SU-DHL-6 (cell line): ENCODE data around the gene HHEX.
A peak's percentile ranks its signal among the peaks of the same experiment; 100 is the strongest.

ENCODE experiments used
- H2AFZ ChIP-seq: fragments of 200-600 bp; sonication (generic); 2 replicates; pipeline ENCODE4 v1.6.1; 2014; ENCODE audit warnings: low read depth, mild to moderate bottlenecking, moderate library complexity, mixed read lengths, antibody characterized with exemption, low read length; ENCODE audit not compliant: severe bottlenecking
- H3F3A ChIP-seq: fragments of 200-600 bp; shearing (Covaris generic); 2 replicates; pipeline ENCODE4 v1.6.0; 2016; ENCODE audit warnings: antibody characterized with exemption, mild to moderate bottlenecking; ENCODE audit not compliant: insufficient read depth
- H3K27ac ChIP-seq: fragments of 200-600 bp; sonication (generic); 2 replicates; pipeline ENCODE4 v1.5.1; 2016; ENCODE audit warnings: low read depth, mild to moderate bottlenecking, low read length, moderate library complexity, mixed read lengths
- H3K27me3 ChIP-seq: fragments of 200-600 bp; sonication (generic), shearing (Covaris generic); 2 replicates; pipeline ENCODE4 v1.6.0; 2014; ENCODE audit warnings: mild to moderate bottlenecking, low read length
- H3K36me3 ChIP-seq: fragments of 200-600 bp; sonication (generic); 2 replicates; pipeline ENCODE4 v1.6.1; 2014; ENCODE audit warnings: mild to moderate bottlenecking, low read length, mixed read lengths
- H3K4me2 ChIP-seq: fragments of 300-600, 200-600 bp; shearing (Covaris generic), sonication (generic); 2 replicates; pipeline ENCODE4 v1.6.0; 2014; ENCODE audit warnings: low read length, low read depth, mild to moderate bottlenecking; ENCODE audit not compliant: poor library complexity, severe bottlenecking
- H3K4me3 ChIP-seq: fragments of 200-600 bp; sonication (generic); 2 replicates; pipeline ENCODE4 v1.5.1; 2014; ENCODE audit warnings: antibody characterized with exemption, low read length, mild to moderate bottlenecking, mixed read lengths; ENCODE audit not compliant: insufficient read depth, poor library complexity, severe bottlenecking
- H3K79me2 ChIP-seq: fragments of 200-600 bp; sonication (generic); 2 replicates; pipeline ENCODE4 v1.6.1; 2014; ENCODE audit warnings: mild to moderate bottlenecking, low read length, moderate library complexity; ENCODE audit not compliant: insufficient read depth
- H3K9ac ChIP-seq: fragments of 200-600 bp; sonication (generic); 2 replicates; pipeline ENCODE4 v1.7.0; 2014; ENCODE audit warnings: mild to moderate bottlenecking, low read length
- H3K9me2 ChIP-seq: fragments of 200-600 bp; sonication (generic); replicated peaks from 2 replicates; pipeline ENCODE4 v1.6.1; 2014; ENCODE audit warnings: low read length; ENCODE audit not compliant: insufficient read depth
- H3K9me3 ChIP-seq: fragments of 200-600 bp; sonication (generic); 2 replicates; pipeline ENCODE4 v1.6.1; 2014; ENCODE audit warnings: low read length, mixed read lengths; ENCODE audit not compliant: insufficient read depth
- H4K20me1 ChIP-seq: fragments of 200-600 bp; sonication (generic); 2 replicates; pipeline ENCODE4 v1.6.1; 2014; ENCODE audit warnings: low read depth, mild to moderate bottlenecking, antibody characterized with exemption, low read length, moderate library complexity, mixed read lengths
- EZH2phosphoT487 ChIP-seq: fragments of 200-600 bp; sonication (generic), shearing (Covaris generic); conservative IDR thresholded peaks from 2 replicates; pipeline ENCODE4 v1.6.1; 2018; ENCODE audit warnings: mild to moderate bottlenecking, antibody characterized with exemption, low read length, moderate library complexity, mixed read lengths
- TF ChIP-seq, protein P1 (sequence below): fragments of 200-600 bp; sonication (generic); IDR thresholded peaks from one replicate; pipeline ENCODE4 v1.5.1; 2017; ENCODE audit warnings: antibody characterized with exemption, mild to moderate bottlenecking, low read length, moderate library complexity; ENCODE audit not compliant: insufficient read depth, poor library complexity, severe bottlenecking

Gene HHEX

GRCh38 chr10:92696606-92697383 lies 7.0 kb downstream of the HHEX start:
- H4K20me1 ChIP-seq, result no peaks in the 10 kb centered on the region
- no peak overlapping the region for H3K9ac ChIP-seq
- H3K27me3 ChIP-seq, result no peaks in the 10 kb centered on the region
- no peak overlapping the region for H2AFZ ChIP-seq
- H3K27ac ChIP-seq, result no peak overlapping the region
- H3K9me2 ChIP-seq, result no peaks in the 10 kb centered on the region
- no peak overlapping the region for H3K4me2 ChIP-seq
- TF ChIP-seq EZH2phosphoT487, result no peak
- TF ChIP-seq, protein P1, sequence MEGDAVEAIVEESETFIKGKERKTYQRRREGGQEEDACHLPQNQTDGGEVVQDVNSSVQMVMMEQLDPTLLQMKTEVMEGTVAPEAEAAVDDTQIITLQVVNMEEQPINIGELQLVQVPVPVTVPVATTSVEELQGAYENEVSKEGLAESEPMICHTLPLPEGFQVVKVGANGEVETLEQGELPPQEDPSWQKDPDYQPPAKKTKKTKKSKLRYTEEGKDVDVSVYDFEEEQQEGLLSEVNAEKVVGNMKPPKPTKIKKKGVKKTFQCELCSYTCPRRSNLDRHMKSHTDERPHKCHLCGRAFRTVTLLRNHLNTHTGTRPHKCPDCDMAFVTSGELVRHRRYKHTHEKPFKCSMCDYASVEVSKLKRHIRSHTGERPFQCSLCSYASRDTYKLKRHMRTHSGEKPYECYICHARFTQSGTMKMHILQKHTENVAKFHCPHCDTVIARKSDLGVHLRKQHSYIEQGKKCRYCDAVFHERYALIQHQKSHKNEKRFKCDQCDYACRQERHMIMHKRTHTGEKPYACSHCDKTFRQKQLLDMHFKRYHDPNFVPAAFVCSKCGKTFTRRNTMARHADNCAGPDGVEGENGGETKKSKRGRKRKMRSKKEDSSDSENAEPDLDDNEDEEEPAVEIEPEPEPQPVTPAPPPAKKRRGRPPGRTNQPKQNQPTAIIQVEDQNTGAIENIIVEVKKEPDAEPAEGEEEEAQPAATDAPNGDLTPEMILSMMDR, result no peak
- peaks cover 36% of the 10 kb centered on the region for H3F3A ChIP-seq
- peaks cover 15% of the 10 kb centered on the region for H3K36me3 ChIP-seq
- no peaks in the 10 kb centered on the region for H3K9me3 ChIP-seq
- H3K79me2 ChIP-seq, result no peaks in the 10 kb centered on the region
- no peak overlapping the region for H3K4me3 ChIP-seq

DNA sequence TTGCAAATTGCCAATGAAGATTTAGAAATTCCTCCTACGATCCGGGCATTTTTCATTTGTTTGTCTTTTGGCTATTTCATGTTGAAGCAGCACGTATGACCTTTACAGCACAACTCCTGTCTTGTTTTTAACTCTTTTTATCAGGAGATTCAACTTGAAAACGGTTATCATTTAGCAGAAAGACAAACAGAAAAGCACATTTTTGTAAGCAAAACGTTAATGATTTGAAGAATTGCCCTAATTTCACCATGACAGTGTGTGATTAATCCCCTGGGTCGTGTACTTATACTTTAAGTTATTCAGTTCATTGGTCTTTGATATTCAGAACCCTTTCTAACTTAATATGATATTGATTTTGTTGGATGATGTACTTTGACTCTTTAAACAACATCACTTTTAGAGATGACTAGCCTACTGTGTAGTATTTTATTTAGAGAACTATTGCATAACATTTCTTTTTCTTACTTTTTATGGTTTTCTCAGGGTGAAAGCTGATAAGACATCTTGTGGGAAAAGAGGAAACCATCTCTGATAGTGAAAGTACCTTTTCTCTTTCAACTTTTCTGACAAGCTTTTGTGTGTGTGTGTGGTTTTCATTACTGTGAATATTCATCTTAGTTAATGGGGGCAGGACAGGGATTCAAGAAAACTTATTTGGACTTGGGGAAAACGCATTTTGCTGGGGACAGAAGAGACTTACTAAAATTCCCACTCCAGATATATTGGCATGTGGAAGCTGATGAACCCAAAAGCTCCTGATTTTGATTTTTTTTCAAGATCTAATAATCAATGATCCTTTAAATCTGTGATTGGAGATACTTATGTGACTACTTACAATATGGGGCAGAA lies 8.1 kb downstream of the HHEX start:
- Histone ChIP-seq H3K36me3 (peaks cover 11% of the 10 kb centered on the region), H2AFZ (no peak overlapping the region), H3K27me3 (no peaks in the 10 kb centered on the region), H4K20me1 (no peaks in the 10 kb centered on the region), H3K9me3 (no peaks in the 10 kb centered on the region), H3K4me2 (no peak overlapping the region), H3F3A (peaks cover 31% of the 10 kb centered on the region), H3K27ac (no peak overlapping the region), H3K4me3 (no peak overlapping the region), H3K79me2 (no peaks in the 10 kb centered on the region), H3K9me2 (no peaks in the 10 kb centered on the region), H3K9ac (no peak overlapping the region)
- TF ChIP-seq, protein P1, result no peak
- no peak for TF ChIP-seq EZH2phosphoT487

GRCh38 chr10:92699193-92699517 lies 9.4 kb downstream of the HHEX start:
- H3K4me2 ChIP-seq, result peak overlapping the region; percentile 62
- no peaks in the 10 kb centered on the region for H4K20me1 ChIP-seq
- H3K27ac ChIP-seq, result no peak overlapping the region
- peaks cover 21% of the 10 kb centered on the region for H3F3A ChIP-seq
- peak overlapping the region; percentile 97 for H2AFZ ChIP-seq
- TF ChIP-seq EZH2phosphoT487, result 0 out of 2 replicates have a peak, but pooled peaks have one; percentile 60
- TF ChIP-seq, protein P1, result no peak
- no peaks in the 10 kb centered on the region for H3K9me2 ChIP-seq
- H3K79me2 ChIP-seq, result no peaks in the 10 kb centered on the region
- H3K4me3 ChIP-seq, result peak overlapping the region; percentile 45
- H3K27me3 ChIP-seq, result no peaks in the 10 kb centered on the region
- H3K9me3 ChIP-seq, result no peaks in the 10 kb centered on the region
- peak overlapping the region; percentile 45 for H3K9ac ChIP-seq
- peaks cover 2% of the 10 kb centered on the region; the same call in 1 of the 2 replicates for H3K36me3 ChIP-seq
